GM23338 (cell line): ENCODE data around the gene TULP4. TPM values are rescaled to one million over a fixed set of nuclear protein-coding genes. Genes with fewer than 3 reads are reported as not detected.

Experiments
- ATAC-seq: fragments of 200-7000 bp; cut with Tn5 transposase; 3 replicates; pipeline ENCODE4 v1.9.1; 2020
- DNase-seq: peaks from one replicate; pipeline ENCODE4 v3.0.0-alpha.2; 2015; ENCODE audit warnings: low spot score
- H2AFZ ChIP-seq: fragments of 200-600 bp; sonication (generic); 2 replicates; pipeline ENCODE4 v1.8.0; 2016; ENCODE audit warnings: antibody characterized with exemption, mild to moderate bottlenecking, moderate library complexity
- H3F3A ChIP-seq: fragments of 200-600 bp; sonication (generic); replicated peaks from 2 replicates; pipeline ENCODE4 v1.8.0; 2017; ENCODE audit warnings: antibody characterized with exemption, mixed run types, low read depth
- H3K27ac ChIP-seq: fragments of 200-600 bp; sonication (generic); 2 replicates; pipeline ENCODE4 v1.6.1; 2016; ENCODE audit warnings: low read depth
- H3K27me3 ChIP-seq: fragments of 200-600 bp; sonication (generic); 2 replicates; pipeline ENCODE4 v1.8.0; 2016; ENCODE audit warnings: mild to moderate bottlenecking, mixed run types, moderate library complexity; ENCODE audit not compliant: insufficient read depth
- H3K36me3 ChIP-seq: fragments of 200-600 bp; sonication (generic); 2 replicates; pipeline ENCODE4 v1.8.0; 2016; ENCODE audit warnings: mild to moderate bottlenecking; ENCODE audit not compliant: insufficient read depth
- H3K4me1 ChIP-seq: fragments of 200-600 bp; sonication (generic); 2 replicates; pipeline ENCODE4 v1.8.0; 2016; ENCODE audit warnings: mild to moderate bottlenecking, moderate library complexity; ENCODE audit not compliant: insufficient read depth
- H3K4me2 ChIP-seq: fragments of 200-600 bp; sonication (generic); 2 replicates; pipeline ENCODE4 v1.7.1; 2017; ENCODE audit warnings: mixed run types
- H3K4me3 ChIP-seq: fragments of 200-600 bp; sonication (generic); 2 replicates; pipeline ENCODE4 v1.6.1; 2016; ENCODE audit warnings: mixed run types
- H3K79me2 ChIP-seq: fragments of 200-600 bp; sonication (generic); replicated peaks from 2 replicates; pipeline ENCODE4 v1.8.0; 2017; ENCODE audit warnings: mild to moderate bottlenecking; ENCODE audit not compliant: insufficient read depth
- H3K9me2 ChIP-seq: fragments of 200-600 bp; sonication (generic); 2 replicates; pipeline ENCODE4 v1.8.0; 2017; ENCODE audit not compliant: insufficient read depth
- H4K20me1 ChIP-seq: fragments of 200-600 bp; sonication (generic); replicated peaks from 2 replicates; pipeline ENCODE4 v1.8.0; 2017; ENCODE audit warnings: mild to moderate bottlenecking; ENCODE audit not compliant: insufficient read depth
- H3K27ac Mint-ChIP-seq: 2 replicates; pipeline ENCODE4 v1.8.0; 2020; ENCODE audit warnings: inconsistent platforms, mild to moderate bottlenecking, moderate library complexity, mixed read lengths
- H3K27me3 Mint-ChIP-seq: 3 replicates; pipeline ENCODE4 v1.8.0; 2022; ENCODE audit warnings: low read depth, mild to moderate bottlenecking, moderate library complexity, mixed read lengths, inconsistent platforms; ENCODE audit not compliant: insufficient read depth, poor library complexity
- H3K36me3 Mint-ChIP-seq: 3 replicates; pipeline ENCODE4 v1.8.0; 2021; ENCODE audit warnings: low read depth, mild to moderate bottlenecking, inconsistent platforms, moderate library complexity, mixed read lengths
- H3K4me1 Mint-ChIP-seq: 3 replicates; pipeline ENCODE4 v1.8.0; 2020; ENCODE audit warnings: mild to moderate bottlenecking, inconsistent platforms, mixed read lengths
- H3K4me3 Mint-ChIP-seq: 3 replicates; pipeline ENCODE4 v1.8.0; 2021; ENCODE audit warnings: moderate library complexity, mild to moderate bottlenecking, inconsistent platforms, mixed read lengths
- H3K9me3 Mint-ChIP-seq: 3 replicates; pipeline ENCODE4 v1.8.0; 2020; ENCODE audit warnings: moderate library complexity, mild to moderate bottlenecking, inconsistent platforms, mixed read lengths
- CREB1 ChIP-seq: fragments of 250-450 bp; sonication (Bioruptor Pico); IDR thresholded peaks from 2 replicates; pipeline ENCODE4 v1.5.0; 2020; ENCODE audit warnings: low read depth, mild to moderate bottlenecking, moderate library complexity
- EZH2 ChIP-seq: fragments of 200-600 bp; sonication (generic); IDR thresholded peaks from one replicate; pipeline ENCODE4 v1.8.0; 2017; ENCODE audit warnings: antibody characterized with exemption, mild to moderate bottlenecking, low read depth; ENCODE audit not compliant: unreplicated experiment
- EZH2phosphoT487 ChIP-seq: fragments of 200-600 bp; sonication (generic); IDR thresholded peaks from one replicate; pipeline ENCODE4 v1.8.1; 2018; ENCODE audit warnings: antibody characterized with exemption; ENCODE audit not compliant: unreplicated experiment
- JUNB ChIP-seq: IDR thresholded peaks from one replicate; pipeline ENCODE4 v1.6.1; 2016; ENCODE audit warnings: antibody characterized with exemption; ENCODE audit not compliant: unreplicated experiment
- NANOG ChIP-seq: IDR thresholded peaks from 2 replicates; pipeline ENCODE4 v1.6.1; 2016; ENCODE audit warnings: antibody characterized with exemption, borderline replicate concordance
- POLR2AphosphoS5 ChIP-seq: IDR thresholded peaks from 2 replicates; pipeline ENCODE4 v1.6.1; 2016; ENCODE audit warnings: antibody characterized with exemption, low read depth
- STAT1 ChIP-seq: IDR thresholded peaks from one replicate; pipeline ENCODE4 v1.6.1; 2016; ENCODE audit warnings: antibody characterized with exemption; ENCODE audit not compliant: unreplicated experiment
- ZNF114 ChIP-seq: fragments of 250-450 bp; sonication (Bioruptor Pico); IDR thresholded peaks from 2 replicates; pipeline ENCODE4 v1.5.0; 2020; ENCODE audit warnings: mild to moderate bottlenecking, moderate library complexity
- ZNF331 ChIP-seq: fragments of 250-450 bp; sonication (Bioruptor Pico); IDR thresholded peaks from 2 replicates; pipeline ENCODE4 v1.5.0; 2020; ENCODE audit warnings: low read depth, mild to moderate bottlenecking, moderate library complexity
- polyA plus RNA-seq: library from polyadenylated mRNA; unstranded; fragments of >200 nt; fragmentation: Nextera tagmentation; extraction: Ambion mirVana; gene quantifications from 2 replicates; pipeline ENCODE4 v1.2.1, GENCODE V29; 2016
- total RNA-seq: library from RNA; depleted of rRNA; stranded (reverse); fragments of >200 nt; shearing (Covaris generic); gene quantifications from 2 replicates; pipeline ENCODE4 v1.2.3, GENCODE V29; 2014
- TF ChIP-seq, protein P1 (sequence below): fragments of 250-450 bp; sonication (Bioruptor Pico); IDR thresholded peaks from 2 replicates; pipeline ENCODE4 v1.5.0; 2020; ENCODE audit warnings: mild to moderate bottlenecking, moderate library complexity
- TF ChIP-seq, protein P2 (sequence below): IDR thresholded peaks from 2 replicates; pipeline ENCODE4 v1.6.1; 2016; ENCODE audit warnings: antibody characterized with exemption
- TF ChIP-seq, protein P3 (sequence below): IDR thresholded peaks from one replicate; pipeline ENCODE4 v1.6.1; 2018; ENCODE audit warnings: antibody characterized with exemption; ENCODE audit not compliant: unreplicated experiment
- TF ChIP-seq, protein P4 (sequence below), 2 experiments: fragments of 200-600 bp in 1 of 2; sonication (generic) in 1 of 2; conservative IDR thresholded peaks; 2 replicates each; pipeline versions ENCODE4 v1.5.1 to v1.6.1; 2016 to 2017; ENCODE audit warnings: antibody characterized with exemption in 2 of 2, low read depth in 2 of 2, mild to moderate bottlenecking in 2 of 2, moderate library complexity in 1 of 2

TULP4 gene
- total and polyA plus RNA-seq, 2 experiments from 2014 or later: 31.2 to 50.2 TPM

DNA sequence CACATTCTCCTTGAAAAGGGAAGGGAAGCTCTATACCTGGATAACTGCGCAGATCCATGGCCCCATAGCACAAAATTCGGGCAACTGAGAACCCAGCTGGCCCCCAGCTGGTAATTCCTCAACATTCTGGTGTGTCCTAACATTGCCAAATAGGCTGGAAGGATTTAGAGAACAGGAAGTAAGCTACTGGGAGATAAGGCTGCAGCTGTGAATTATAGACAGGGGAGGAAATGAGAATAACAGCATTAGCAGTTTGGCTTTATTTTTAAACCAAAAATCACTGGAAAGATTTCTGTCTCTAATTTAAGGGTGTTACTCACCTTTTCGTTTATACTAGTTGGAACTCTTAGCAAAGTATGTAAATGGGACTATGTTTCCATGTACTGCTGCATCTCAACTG is 97.2 kb downstream of the TULP4 start (continued):
- TF ChIP-seq, protein P1, sequence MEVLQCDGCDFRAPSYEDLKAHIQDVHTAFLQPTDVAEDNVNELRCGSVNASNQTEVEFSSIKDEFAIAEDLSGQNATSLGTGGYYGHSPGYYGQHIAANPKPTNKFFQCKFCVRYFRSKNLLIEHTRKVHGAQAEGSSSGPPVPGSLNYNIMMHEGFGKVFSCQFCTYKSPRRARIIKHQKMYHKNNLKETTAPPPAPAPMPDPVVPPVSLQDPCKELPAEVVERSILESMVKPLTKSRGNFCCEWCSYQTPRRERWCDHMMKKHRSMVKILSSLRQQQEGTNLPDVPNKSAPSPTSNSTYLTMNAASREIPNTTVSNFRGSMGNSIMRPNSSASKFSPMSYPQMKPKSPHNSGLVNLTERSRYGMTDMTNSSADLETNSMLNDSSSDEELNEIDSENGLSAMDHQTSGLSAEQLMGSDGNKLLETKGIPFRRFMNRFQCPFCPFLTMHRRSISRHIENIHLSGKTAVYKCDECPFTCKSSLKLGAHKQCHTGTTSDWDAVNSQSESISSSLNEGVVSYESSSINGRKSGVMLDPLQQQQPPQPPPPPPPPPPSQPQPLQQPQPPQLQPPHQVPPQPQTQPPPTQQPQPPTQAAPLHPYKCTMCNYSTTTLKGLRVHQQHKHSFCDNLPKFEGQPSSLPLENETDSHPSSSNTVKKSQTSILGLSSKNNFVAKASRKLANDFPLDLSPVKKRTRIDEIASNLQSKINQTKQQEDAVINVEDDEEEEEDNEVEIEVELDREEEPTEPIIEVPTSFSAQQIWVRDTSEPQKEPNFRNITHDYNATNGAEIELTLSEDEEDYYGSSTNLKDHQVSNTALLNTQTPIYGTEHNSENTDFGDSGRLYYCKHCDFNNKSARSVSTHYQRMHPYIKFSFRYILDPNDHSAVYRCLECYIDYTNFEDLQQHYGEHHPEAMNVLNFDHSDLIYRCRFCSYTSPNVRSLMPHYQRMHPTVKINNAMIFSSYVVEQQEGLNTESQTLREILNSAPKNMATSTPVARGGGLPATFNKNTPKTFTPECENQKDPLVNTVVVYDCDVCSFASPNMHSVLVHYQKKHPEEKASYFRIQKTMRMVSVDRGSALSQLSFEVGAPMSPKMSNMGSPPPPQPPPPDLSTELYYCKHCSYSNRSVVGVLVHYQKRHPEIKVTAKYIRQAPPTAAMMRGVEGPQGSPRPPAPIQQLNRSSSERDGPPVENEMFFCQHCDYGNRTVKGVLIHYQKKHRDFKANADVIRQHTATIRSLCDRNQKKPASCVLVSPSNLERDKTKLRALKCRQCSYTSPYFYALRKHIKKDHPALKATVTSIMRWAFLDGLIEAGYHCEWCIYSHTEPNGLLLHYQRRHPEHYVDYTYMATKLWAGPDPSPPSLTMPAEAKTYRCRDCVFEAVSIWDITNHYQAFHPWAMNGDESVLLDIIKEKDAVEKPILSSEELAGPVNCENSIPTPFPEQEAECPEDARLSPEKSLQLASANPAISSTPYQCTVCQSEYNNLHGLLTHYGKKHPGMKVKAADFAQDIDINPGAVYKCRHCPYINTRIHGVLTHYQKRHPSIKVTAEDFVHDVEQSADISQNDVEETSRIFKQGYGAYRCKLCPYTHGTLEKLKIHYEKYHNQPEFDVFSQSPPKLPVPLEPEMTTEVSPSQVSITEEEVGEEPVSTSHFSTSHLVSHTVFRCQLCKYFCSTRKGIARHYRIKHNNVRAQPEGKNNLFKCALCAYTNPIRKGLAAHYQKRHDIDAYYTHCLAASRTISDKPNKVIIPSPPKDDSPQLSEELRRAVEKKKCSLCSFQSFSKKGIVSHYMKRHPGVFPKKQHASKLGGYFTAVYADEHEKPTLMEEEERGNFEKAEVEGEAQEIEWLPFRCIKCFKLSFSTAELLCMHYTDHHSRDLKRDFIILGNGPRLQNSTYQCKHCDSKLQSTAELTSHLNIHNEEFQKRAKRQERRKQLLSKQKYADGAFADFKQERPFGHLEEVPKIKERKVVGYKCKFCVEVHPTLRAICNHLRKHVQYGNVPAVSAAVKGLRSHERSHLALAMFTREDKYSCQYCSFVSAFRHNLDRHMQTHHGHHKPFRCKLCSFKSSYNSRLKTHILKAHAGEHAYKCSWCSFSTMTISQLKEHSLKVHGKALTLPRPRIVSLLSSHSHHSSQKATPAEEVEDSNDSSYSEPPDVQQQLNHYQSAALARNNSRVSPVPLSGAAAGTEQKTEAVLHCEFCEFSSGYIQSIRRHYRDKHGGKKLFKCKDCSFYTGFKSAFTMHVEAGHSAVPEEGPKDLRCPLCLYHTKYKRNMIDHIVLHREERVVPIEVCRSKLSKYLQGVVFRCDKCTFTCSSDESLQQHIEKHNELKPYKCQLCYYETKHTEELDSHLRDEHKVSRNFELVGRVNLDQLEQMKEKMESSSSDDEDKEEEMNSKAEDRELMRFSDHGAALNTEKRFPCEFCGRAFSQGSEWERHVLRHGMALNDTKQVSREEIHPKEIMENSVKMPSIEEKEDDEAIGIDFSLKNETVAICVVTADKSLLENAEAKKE (CRISPR knock-in tag): no peak
- TF ChIP-seq POLR2AphosphoS5 (no peak), CREB1 (CRISPR knock-in tag) (no peak)
- TF ChIP-seq, protein P2, sequence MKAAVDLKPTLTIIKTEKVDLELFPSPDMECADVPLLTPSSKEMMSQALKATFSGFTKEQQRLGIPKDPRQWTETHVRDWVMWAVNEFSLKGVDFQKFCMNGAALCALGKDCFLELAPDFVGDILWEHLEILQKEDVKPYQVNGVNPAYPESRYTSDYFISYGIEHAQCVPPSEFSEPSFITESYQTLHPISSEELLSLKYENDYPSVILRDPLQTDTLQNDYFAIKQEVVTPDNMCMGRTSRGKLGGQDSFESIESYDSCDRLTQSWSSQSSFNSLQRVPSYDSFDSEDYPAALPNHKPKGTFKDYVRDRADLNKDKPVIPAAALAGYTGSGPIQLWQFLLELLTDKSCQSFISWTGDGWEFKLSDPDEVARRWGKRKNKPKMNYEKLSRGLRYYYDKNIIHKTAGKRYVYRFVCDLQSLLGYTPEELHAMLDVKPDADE: no peak

DNA sequence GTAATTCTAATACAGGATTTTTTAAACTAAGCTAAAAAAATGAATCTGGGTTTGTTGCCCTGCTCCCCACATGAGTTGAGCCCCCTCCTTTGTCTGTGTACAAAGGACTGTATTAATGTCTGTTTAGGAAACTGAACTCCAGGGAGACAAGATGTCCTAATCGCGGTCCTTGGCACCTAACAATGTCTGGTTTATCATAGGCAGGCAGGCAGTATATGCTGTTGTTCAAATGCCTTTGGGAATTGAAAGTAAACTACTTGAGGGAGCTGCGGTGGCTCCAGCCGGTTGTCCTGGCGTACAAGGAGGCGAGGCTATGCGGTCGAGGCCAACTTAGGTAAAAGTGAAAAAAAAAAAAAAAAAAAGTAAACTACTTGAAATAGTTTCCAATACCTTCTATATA is 98.5 kb downstream of the TULP4 start:
- Mint-ChIP-seq H3K9me3 (no peaks in the 10 kb centered on the region), H3K36me3 (peaks cover 5% of the 10 kb centered on the region; the same call in 2 of the 3 replicates), H3K4me3 (no peak overlapping the region), H3K27ac (no peak overlapping the region), H3K27me3 (no peaks in the 10 kb centered on the region), H3K4me1 (peaks cover 10% of the 10 kb centered on the region; the same call in 2 of the 3 replicates)
- 0 out of 2 replicates have a peak, but pooled peaks cover 5% of the 10 kb centered on the region for H3K79me2 ChIP-seq
- H3F3A ChIP-seq: no peaks in the 10 kb centered on the region
- no peak overlapping the region for H3K4me2 ChIP-seq
- ATAC-seq: no peak
- H3K4me3 ChIP-seq: no peak overlapping the region
- H4K20me1 ChIP-seq: 0 out of 2 replicates have a peak, but pooled peaks cover 4% of the 10 kb centered on the region
- no peak for DNase-seq
- no peak overlapping the region for H2AFZ ChIP-seq
- H3K9me2 ChIP-seq: no peaks in the 10 kb centered on the region
- H3K4me1 ChIP-seq: no peaks in the 10 kb centered on the region
- H3K27ac ChIP-seq: no peak overlapping the region
- no peaks in the 10 kb centered on the region for H3K27me3 ChIP-seq
- H3K36me3 ChIP-seq: no peaks in the 10 kb centered on the region
- TF ChIP-seq JUNB: no peak
- TF ChIP-seq POLR2AphosphoS5: no peak
- no peak for TF ChIP-seq ZNF114
- TF ChIP-seq, protein P3, sequence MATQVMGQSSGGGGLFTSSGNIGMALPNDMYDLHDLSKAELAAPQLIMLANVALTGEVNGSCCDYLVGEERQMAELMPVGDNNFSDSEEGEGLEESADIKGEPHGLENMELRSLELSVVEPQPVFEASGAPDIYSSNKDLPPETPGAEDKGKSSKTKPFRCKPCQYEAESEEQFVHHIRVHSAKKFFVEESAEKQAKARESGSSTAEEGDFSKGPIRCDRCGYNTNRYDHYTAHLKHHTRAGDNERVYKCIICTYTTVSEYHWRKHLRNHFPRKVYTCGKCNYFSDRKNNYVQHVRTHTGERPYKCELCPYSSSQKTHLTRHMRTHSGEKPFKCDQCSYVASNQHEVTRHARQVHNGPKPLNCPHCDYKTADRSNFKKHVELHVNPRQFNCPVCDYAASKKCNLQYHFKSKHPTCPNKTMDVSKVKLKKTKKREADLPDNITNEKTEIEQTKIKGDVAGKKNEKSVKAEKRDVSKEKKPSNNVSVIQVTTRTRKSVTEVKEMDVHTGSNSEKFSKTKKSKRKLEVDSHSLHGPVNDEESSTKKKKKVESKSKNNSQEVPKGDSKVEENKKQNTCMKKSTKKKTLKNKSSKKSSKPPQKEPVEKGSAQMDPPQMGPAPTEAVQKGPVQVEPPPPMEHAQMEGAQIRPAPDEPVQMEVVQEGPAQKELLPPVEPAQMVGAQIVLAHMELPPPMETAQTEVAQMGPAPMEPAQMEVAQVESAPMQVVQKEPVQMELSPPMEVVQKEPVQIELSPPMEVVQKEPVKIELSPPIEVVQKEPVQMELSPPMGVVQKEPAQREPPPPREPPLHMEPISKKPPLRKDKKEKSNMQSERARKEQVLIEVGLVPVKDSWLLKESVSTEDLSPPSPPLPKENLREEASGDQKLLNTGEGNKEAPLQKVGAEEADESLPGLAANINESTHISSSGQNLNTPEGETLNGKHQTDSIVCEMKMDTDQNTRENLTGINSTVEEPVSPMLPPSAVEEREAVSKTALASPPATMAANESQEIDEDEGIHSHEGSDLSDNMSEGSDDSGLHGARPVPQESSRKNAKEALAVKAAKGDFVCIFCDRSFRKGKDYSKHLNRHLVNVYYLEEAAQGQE: no peak
- no peak for TF ChIP-seq CREB1 (CRISPR knock-in tag)
- no peak for TF ChIP-seq STAT1
- TF ChIP-seq, protein P4, sequence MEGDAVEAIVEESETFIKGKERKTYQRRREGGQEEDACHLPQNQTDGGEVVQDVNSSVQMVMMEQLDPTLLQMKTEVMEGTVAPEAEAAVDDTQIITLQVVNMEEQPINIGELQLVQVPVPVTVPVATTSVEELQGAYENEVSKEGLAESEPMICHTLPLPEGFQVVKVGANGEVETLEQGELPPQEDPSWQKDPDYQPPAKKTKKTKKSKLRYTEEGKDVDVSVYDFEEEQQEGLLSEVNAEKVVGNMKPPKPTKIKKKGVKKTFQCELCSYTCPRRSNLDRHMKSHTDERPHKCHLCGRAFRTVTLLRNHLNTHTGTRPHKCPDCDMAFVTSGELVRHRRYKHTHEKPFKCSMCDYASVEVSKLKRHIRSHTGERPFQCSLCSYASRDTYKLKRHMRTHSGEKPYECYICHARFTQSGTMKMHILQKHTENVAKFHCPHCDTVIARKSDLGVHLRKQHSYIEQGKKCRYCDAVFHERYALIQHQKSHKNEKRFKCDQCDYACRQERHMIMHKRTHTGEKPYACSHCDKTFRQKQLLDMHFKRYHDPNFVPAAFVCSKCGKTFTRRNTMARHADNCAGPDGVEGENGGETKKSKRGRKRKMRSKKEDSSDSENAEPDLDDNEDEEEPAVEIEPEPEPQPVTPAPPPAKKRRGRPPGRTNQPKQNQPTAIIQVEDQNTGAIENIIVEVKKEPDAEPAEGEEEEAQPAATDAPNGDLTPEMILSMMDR (conservative IDR thresholded peaks at IDR 0.05; ENCODE audit: low read depth in 2 of 2): no peak
- TF ChIP-seq NANOG: no peak
- no peak for TF ChIP-seq EZH2phosphoT487
- no peak for TF ChIP-seq EZH2
- no peak for TF ChIP-seq ZNF331 (CRISPR knock-in tag)
